ENCODE results near the gene GPATCH8. TPM values are rescaled to one million over a fixed set of nuclear protein-coding genes. Genes with fewer than 3 reads are reported as not detected.

Gene GPATCH8
- total RNA-seq, 1 donor from 2014 or later: 12.6 TPM

DNA sequence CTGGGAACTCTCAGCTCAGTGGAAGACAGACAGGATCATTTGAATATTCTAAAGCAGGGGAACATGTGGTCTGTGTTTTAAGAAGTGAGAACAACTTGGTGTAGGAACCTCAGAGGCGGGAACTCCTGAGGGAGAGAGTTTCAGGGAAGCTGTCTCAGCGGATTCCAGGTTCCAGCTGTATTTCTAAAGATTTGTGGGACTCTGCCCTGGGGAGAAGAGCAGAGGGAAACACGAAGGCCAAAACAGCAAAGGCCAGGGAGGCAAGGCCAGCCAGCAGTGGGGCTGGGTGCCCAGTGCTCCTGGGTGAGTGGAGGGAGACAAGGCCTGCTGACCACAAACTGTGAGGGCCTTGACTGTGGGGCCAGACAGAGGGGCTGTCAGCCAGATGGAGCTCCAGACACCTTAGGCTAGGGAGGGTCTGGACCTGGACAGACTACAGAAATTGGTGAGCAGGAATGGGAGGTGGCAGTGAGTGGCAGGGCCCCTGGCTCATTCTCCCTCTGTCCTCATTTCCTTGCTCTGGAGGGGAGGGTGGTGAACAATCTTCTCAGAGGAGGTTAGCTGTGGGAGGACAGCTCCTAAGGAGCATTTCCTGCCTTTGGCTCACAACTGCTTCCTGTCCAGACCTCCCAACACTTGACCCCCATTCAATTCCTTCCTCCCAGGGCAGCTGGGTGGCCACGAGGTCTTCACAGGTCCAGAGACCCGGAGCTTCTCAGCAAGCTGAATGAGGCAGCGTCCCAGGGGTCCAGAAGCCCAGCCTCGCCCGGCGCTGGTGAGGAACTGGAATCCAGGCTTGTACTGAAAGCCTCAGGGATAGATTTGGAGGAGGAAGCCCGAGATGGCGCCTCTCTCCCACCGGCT, 33.1 kb upstream of the GPATCH8 start:
- TF ChIP-seq, protein P1, sequence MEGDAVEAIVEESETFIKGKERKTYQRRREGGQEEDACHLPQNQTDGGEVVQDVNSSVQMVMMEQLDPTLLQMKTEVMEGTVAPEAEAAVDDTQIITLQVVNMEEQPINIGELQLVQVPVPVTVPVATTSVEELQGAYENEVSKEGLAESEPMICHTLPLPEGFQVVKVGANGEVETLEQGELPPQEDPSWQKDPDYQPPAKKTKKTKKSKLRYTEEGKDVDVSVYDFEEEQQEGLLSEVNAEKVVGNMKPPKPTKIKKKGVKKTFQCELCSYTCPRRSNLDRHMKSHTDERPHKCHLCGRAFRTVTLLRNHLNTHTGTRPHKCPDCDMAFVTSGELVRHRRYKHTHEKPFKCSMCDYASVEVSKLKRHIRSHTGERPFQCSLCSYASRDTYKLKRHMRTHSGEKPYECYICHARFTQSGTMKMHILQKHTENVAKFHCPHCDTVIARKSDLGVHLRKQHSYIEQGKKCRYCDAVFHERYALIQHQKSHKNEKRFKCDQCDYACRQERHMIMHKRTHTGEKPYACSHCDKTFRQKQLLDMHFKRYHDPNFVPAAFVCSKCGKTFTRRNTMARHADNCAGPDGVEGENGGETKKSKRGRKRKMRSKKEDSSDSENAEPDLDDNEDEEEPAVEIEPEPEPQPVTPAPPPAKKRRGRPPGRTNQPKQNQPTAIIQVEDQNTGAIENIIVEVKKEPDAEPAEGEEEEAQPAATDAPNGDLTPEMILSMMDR (conservative IDR thresholded peaks at IDR 0.05; ENCODE audit: low read depth, low read length): no peak
- DNase-seq (ENCODE audit: low read depth): no peak
- no peak overlapping the region for H3K4me3 ChIP-seq (ENCODE audit: low read depth, low read length)

DNA sequence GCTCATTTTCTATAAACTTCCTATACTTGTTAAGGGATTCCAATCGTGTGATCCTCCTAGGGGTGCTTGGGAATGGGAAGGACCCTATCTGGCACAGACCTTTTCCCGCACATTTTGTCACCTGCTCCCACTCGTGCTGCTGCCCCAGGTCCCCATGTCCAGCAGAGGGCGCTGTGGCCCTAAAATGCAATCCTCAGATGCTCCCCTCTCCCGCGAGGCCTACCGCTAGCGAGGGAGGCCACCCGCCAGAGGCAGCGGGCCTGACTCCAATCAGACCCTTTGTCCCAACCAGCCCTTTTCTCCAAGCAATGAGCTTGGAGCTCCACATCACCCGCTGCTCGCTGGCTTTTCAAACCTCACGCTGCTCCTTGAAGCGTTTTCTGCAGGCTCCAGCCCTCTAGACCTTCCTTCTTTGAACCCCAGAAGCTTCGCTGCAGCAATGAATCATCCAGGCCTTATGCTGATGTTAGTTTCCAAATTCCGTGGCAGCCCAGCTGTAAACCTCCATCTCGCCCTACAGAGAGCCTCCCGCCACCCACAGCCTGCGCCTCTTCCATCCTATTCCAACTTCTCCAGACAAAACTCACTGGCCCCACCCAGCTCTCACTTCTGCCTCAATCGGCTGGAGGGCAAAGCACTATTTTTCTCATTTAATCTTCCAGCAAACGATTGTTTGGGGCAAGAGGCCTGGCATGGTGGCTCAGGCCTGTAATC, 30.5 kb upstream of the GPATCH8 start:
- H3K4me3 ChIP-seq (ENCODE audit: low read depth, low read length): no peak overlapping the region
- TF ChIP-seq, protein P1 (conservative IDR thresholded peaks at IDR 0.05; ENCODE audit: low read depth, low read length): peak; percentile 94
- DNase-seq (ENCODE audit: low read depth): no peak

DNA sequence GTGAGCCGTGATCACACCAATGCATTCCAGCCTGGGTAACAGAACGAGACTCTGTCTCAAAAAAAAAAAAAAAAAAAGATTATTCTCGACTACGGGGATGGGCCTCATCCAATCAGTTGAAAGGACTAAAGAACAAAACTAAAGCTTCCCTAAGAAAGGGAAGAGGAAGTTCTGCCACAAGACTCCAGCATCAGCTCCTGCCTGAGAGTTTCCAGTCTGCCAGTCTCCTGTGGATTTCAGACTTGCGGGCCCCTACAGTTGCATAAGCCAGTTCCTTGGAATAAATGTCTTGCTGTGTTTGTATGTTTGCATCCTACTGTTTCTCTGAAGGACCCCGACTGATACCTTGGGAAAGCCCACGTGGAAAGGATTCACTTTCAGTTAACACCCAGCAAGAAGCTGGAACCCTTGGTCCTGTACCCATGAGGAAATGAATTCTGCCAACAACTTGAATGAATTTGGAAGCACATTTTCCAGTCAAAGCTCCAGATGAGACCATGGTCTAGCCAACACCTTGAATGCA, 27.8 kb upstream of the GPATCH8 start:
- TF ChIP-seq, protein P1 (conservative IDR thresholded peaks at IDR 0.05; ENCODE audit: low read depth, low read length): no peak
- H3K4me3 ChIP-seq (ENCODE audit: low read depth, low read length): no peak overlapping the region
- DNase-seq (ENCODE audit: low read depth): no peak

DNA sequence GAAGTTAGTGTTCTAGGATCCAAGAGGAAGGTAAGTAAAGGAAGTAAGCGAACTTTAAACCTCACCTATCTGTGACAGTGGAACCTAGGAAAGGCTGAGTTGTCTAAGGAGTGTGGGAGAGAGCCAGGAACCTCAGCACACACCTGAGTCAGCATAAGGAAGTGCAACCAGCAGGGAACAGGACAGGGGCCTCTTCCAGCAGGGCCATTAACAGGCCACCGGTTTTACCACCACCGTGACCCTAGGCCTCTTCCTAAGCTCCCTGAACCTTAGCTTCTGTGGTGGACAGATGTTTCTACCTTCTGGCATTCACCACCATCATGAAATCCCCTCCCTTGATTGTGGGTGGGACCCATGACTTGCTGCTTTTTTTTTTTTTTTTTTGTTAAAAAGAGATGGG, 26.7 kb upstream of the GPATCH8 start:
- no peak for DNase-seq (ENCODE audit: low read depth)
- no peak overlapping the region for H3K4me3 ChIP-seq (ENCODE audit: low read depth, low read length)
- TF ChIP-seq, protein P1 (conservative IDR thresholded peaks at IDR 0.05; ENCODE audit: low read depth, low read length): no peak

DNA sequence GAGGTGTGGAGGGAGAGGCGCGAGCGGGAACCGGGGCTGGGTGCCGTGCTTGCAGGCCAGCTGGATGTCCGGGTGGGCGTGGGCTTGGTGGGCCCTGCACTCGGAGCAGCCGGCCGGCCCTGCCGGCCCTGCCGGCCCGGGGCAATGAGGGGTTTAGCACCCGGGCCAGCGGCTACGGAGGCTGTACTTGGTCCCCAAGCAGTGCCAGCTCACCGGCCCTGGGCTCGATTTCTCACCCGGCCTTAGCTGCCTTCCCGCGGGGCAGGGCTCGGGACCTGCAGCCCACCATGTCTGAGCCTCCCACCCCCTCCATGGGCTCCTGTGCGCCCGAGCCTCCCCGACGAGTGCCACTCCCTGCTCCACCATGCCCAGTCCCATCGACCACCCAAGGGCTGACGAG, 24.7 kb upstream of the GPATCH8 start:
- TF ChIP-seq, protein P1 (conservative IDR thresholded peaks at IDR 0.05; ENCODE audit: low read depth, low read length): no peak
- DNase-seq (ENCODE audit: low read depth): no peak
- H3K4me3 ChIP-seq (ENCODE audit: low read depth, low read length): no peak overlapping the region

DNA sequence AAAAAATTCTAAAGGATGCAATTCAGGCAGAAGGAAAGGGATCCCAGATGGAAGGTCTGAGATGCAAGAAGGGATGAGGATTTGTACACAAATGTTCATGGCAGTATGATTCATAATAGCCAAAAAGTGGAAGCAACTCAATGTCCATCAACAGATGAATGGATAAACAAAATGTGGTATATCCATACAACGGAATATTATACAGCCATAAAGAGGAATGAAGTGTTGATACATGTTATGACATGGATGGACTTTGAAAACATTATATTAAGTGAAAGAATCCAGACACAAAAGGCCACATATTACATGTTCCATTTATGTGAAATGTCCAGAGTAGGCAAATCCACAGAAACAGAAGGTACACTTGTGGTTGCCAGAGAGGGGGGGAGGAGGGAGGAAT, 23.9 kb upstream of the GPATCH8 start:
- no peak overlapping the region for H3K4me3 ChIP-seq (ENCODE audit: low read depth, low read length)
- no peak for DNase-seq (ENCODE audit: low read depth)
- TF ChIP-seq, protein P1 (conservative IDR thresholded peaks at IDR 0.05; ENCODE audit: low read depth, low read length): no peak

Measured in epithelial cell of proximal tubule (primary cell).